ENCODE measurements around the gene GRIN3B.

DNA sequence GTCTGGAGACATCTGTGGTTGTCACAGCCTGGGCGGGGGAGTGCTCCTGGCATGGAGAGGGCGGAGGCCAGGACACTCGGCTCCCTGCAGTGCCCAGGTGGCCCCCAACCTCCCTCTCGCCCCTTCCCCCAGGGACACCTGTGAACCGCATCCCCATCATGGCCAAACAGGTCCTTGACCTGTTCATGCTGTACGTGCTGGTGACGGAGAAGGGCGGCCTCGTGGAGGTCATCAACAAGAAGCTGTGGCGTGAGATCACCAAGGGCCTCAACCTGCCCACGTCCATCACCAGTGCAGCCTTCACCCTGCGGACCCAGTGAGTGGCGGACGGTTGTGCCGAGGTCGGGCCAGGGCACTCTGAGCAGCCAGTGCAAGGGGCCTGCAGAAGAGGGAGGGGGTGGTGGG lies 36.1 kb upstream of the GRIN3B start:
- TF ChIP-seq, protein P1, sequence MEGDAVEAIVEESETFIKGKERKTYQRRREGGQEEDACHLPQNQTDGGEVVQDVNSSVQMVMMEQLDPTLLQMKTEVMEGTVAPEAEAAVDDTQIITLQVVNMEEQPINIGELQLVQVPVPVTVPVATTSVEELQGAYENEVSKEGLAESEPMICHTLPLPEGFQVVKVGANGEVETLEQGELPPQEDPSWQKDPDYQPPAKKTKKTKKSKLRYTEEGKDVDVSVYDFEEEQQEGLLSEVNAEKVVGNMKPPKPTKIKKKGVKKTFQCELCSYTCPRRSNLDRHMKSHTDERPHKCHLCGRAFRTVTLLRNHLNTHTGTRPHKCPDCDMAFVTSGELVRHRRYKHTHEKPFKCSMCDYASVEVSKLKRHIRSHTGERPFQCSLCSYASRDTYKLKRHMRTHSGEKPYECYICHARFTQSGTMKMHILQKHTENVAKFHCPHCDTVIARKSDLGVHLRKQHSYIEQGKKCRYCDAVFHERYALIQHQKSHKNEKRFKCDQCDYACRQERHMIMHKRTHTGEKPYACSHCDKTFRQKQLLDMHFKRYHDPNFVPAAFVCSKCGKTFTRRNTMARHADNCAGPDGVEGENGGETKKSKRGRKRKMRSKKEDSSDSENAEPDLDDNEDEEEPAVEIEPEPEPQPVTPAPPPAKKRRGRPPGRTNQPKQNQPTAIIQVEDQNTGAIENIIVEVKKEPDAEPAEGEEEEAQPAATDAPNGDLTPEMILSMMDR (IDR thresholded peaks at IDR 0.05) = no peak
- TF ChIP-seq TP53 (CRISPR knock-in tag; IDR thresholded peaks at IDR 0.05) = no peak

All from A549 (cell line).